ENCODE results near the gene SPG11.
"Not testable (repeated sequence)": the region's sequence is repeated elsewhere in the genome, so short reads cannot be mapped to it uniquely, and the experiment has no call there.

SPG11 gene

DNA sequence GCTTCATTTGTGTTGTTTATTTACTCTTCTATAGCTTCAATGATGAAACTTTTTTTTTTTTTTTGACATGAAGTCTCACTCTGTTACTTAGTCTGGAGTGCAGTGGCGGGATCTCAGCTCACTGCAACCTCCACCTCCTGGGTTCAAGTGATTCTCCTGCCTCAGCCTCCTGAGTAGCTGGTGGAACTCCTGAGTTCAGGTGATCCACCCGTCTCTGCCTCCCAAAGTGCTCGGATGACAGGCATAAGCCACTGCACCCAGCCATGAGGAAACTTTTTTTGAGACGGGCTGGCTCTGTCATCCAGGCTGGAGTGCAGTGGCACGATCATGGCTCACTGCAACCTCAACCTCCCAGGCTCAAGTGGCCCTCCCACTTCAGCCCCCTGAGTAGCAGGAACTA, 131.2 kb downstream of the SPG11 start:
- DNase-seq (ENCODE audit: low read depth in 2 of 3, low spot score in 1 of 3) = not testable (repeated sequence)

DNA sequence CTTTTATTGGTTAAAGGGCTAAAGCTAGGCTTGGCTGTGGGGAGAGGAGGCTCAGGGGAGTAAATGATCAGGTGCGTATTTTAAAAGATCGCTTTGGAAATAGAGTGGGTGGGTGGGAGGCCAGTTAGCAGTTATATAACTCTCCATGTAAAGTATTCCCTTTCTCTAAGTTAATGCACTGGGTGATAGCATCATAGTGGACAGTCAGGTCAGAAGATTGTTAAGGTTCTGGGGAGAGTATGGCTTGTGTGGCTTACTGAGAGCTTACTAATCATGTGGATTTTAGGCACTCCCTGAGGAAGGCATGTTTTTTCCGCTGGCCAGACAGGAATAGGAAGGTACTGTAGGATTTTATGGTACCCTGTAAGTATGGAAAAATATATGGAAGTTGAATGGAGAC, 132.8 kb downstream of the SPG11 start:
- DNase-seq (ENCODE audit: low read depth in 2 of 3, low spot score in 1 of 3) = no peak

DNA sequence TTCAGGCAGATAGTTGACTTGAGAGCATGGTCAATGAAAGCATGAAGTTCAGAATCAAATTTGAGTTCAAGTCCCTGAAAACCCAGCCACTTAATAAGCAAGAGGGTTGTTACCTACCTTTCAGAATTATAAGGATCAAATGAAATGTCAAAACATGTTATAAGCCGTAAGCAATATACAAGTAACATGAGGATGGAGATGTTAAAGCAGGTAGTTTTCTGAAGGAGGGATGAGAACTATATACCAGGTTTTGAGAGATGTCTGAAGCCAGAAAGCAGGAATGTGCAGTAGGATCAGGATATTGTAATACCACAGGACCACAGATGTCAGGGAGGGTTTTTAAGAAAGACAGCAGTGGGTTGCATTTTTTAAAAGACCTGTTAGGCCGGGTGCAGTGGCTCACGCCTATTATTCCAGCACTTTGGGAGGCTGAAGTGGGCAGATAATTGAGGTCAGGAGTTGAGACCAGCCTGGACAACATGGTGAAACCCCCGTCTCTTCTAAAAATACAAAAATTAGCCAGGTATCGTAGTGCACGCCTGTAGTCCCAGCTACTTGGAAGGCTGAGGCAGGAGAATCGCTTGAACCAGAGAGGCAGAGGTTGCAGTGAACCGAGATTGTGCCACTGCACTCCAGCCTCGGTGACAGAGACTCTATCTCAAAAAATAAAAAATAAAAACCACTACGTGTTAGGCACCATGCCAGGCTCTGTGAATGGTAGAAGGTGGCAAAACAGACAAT, 133.4 kb downstream of the SPG11 start:
- no peak for DNase-seq (ENCODE audit: low read depth in 2 of 3, low spot score in 1 of 3)

DNA sequence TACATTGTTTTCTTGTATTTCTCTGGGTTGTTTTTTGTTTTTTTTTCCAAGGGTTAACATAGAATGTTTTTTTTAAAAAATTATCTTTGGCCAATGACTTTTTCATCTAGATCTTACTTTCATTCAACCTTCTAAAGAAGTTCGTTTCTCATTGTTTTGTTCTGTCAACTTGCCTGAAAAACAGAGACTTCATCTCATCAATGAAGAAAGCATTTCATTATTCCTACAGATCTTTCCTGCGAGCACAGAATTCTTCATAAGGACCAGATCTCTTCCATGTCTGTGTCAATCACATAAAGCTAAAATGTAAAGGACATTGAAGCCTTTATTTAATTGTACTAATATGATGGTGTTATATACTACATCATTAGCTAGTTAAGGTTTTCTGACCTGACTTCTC, 136.2 kb downstream of the SPG11 start:
- no peak for DNase-seq (ENCODE audit: low read depth in 2 of 3, low spot score in 1 of 3)

DNA sequence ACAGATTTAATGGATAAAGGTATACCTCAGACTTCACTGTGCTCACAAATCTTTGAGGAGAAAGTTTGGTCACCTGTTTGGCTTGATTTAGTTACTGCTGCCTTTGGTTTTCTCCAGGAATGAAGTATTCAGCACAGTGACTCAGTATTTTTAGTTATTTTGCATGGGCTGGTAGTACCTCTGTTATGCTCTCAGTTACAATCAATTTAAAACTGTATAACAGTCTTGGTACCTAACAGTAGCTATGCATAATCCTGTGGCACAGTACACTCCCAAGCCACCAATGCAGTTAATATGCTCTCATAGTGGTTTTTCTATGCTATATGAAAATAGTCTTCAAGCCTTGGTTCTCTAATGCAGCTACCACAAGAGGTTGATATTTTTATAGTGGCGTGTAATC, 138.4 kb downstream of the SPG11 start:
- no peak for DNase-seq (ENCODE audit: low read depth in 2 of 3, low spot score in 1 of 3)

DNA sequence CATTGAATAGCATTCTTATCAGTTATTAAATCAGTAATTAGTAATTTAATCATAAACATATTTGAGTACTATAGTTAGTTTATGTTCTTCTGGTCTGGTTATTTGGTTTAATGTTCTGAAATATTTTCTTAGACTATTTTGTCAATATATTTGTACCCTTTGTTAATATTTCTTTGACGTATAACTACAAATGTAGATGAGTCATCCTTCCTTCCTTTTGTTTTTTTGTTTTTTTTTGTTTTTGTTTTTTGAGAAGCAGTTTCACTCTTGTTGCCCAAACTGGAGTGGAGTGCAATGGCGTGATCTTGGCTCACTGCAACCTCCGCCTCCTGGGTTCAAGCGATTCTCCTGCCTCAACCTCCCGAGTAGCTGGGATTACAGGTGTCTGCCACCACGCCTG, 143.9 kb downstream of the SPG11 start:
- DNase-seq (ENCODE audit: low read depth in 2 of 3, low spot score in 1 of 3) = no peak

DNA sequence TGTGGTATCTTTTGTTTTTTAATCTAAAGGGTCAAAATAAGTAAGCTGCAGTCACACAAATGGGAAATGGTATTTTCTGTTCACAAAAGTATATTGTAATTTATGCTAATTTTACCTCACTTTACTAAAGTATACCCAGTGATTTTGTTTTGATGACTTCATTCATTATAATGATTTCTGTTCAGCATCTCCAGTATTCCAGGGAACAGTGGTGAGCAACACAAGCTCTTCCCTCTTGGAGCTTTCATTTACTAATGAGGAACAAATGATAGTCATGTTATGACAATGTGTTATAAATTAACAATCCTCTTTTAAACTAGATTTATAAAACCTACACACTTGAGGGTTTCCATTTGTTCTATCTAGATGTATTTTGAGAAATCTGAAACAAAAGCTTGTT, 147.0 kb downstream of the SPG11 start:
- no peak for DNase-seq (ENCODE audit: low read depth in 2 of 3, low spot score in 1 of 3)
